Small intestine (tissue), 7 donors: Measurements from ENCODE around the gene PPP1R11. TPM values are rescaled to one million over a fixed set of nuclear protein-coding genes. Genes with fewer than 3 reads are reported as not detected.
A peak's percentile ranks its signal among the peaks of the same experiment; 100 is the strongest.

Experiments used
- DNase-seq, 2 donors: peaks; one replicate each; pipeline versions ENCODE4 v3.0.0 to v3.0.0-alpha.2; 2013
- FAIRE-seq: peaks from 2 replicates; lab custom pipeline; 2012; peaks lifted over from hg19 to GRCh38; lab: Jason Lieb, UNC
- H3K27ac ChIP-seq, 3 donors: one replicate each; pipeline ENCODE4 v1.5.1; 2013; ENCODE audit warnings: low read length in 2 of 3, mild to moderate bottlenecking in 2 of 3, control low read depth in 1 of 3, inconsistent platforms in 1 of 3, low read depth in 1 of 3, moderate library complexity in 1 of 3
- H3K27me3 ChIP-seq, 3 donors: one replicate each; pipeline ENCODE4 v1.6.1; 2013; ENCODE audit warnings: low read length in 3 of 3, inconsistent platforms in 1 of 3; ENCODE audit not compliant: control insufficient read depth in 3 of 3, insufficient read depth in 3 of 3
- H3K36me3 ChIP-seq, 3 donors: one replicate each; pipeline ENCODE4 v1.6.1; 2013; ENCODE audit warnings: low read length in 3 of 3, inconsistent platforms in 1 of 3, low read depth in 1 of 3, mild to moderate bottlenecking in 1 of 3, moderate library complexity in 1 of 3; ENCODE audit not compliant: control insufficient read depth in 3 of 3, insufficient read depth in 2 of 3
- H3K4me1 ChIP-seq, 3 donors: one replicate each; pipeline ENCODE4 v1.6.1; 2013; ENCODE audit warnings: low read length in 2 of 3, inconsistent platforms in 1 of 3, low read depth in 1 of 3, mild to moderate bottlenecking in 1 of 3, moderate library complexity in 1 of 3; ENCODE audit not compliant: control insufficient read depth in 3 of 3, insufficient read depth in 2 of 3
- H3K4me3 ChIP-seq, 3 donors: one replicate each; pipeline ENCODE4 v1.5.1; 2013; ENCODE audit warnings: low read length in 3 of 3, control low read depth in 1 of 3, inconsistent platforms in 1 of 3, low read depth in 1 of 3, mild to moderate bottlenecking in 1 of 3, moderate library complexity in 1 of 3
- H3K9me3 ChIP-seq, 2 donors: one replicate each; pipeline ENCODE4 v1.6.1; 2013; ENCODE audit warnings: low read depth in 1 of 2, low read length in 1 of 2; ENCODE audit not compliant: control insufficient read depth in 2 of 2, insufficient read depth in 1 of 2
- WGBS, 3 donors: extraction: QIAGEN DNeasy Blood & Tissue Kit; methylation state at CpG; one replicate each; pipeline ENCODE4 v1.1.7; 2013; 5-methylcytosine and 5-hydroxymethylcytosine counted together
- polyA plus RNA-seq, 4 donors: library from polyadenylated mRNA; stranded (reverse) in 3 of 4; unstranded in 1 of 4; fragments of 200-250 nt in 3 of 4; fragments of 120-200 nt in 1 of 4; gene quantifications; one replicate each; pipeline versions ENCODE4 v1.2.1 to v1.2.3, GENCODE V29; 2013
- donor health status: healthy with polysubstance abuse.
- donor health status: control.
- donor health status: control.
- donor health status: Bipolar disorder and iron deficiency.
- donor health status: healthy.

PPP1R11 gene
- polyA plus RNA-seq, 4 donors: 65.9 to 111 (median 90.1) TPM

GRCh38 chr6:30102970-30103871, 36.2 kb downstream of the PPP1R11 start:
- H3K4me1 ChIP-seq: peaks cover 4 to 35% (median 14%) of the 10 kb centered on the region in 3 donors
- DNase-seq (peak; percentile 95 to 96), FAIRE-seq (no peak)
- H3K27me3 ChIP-seq: peaks cover 0 to 17% (median 7%) of the 10 kb centered on the region in 3 donors
- H3K27ac ChIP-seq: peak overlapping the region; percentile 64 to 86 (median 70)
- H3K4me3 ChIP-seq: peak overlapping the region in 2 of 3 donors; percentile 38 to 47
- WGBS, 3 donors: 1 to 4% (median 3%) methylated on average over 36 of the region's 36 CpGs
- no peaks in the 10 kb centered on the region for H3K9me3 ChIP-seq
- peaks cover 0 to 10% (median 0%) of the 10 kb centered on the region in 3 donors for H3K36me3 ChIP-seq

GRCh38 chr6:30103872-30104179, 36.8 kb downstream of the PPP1R11 start:
- no peak for DNase-seq
- no peak for FAIRE-seq
- peak overlapping the region; percentile 63 to 86 (median 70) for H3K27ac ChIP-seq
- peaks cover 0 to 17% (median 9%) of the 10 kb centered on the region in 3 donors for H3K27me3 ChIP-seq
- peaks cover 6 to 30% (median 14%) of the 10 kb centered on the region in 3 donors for H3K4me1 ChIP-seq
- H3K36me3 ChIP-seq: peaks cover 0 to 10% (median 0%) of the 10 kb centered on the region in 3 donors
- no peaks in the 10 kb centered on the region for H3K9me3 ChIP-seq
- peak overlapping the region in 2 of 3 donors; percentile 38 to 47 for H3K4me3 ChIP-seq
- WGBS, 3 donors: 35 to 50% (median 37%) methylated on average over 3 of the region's 3 CpGs

- FAIRE-seq (no peak), DNase-seq (no peak)
- WGBS, 3 donors: 84 to 85% (median 84%) methylated on average over 2 of the region's 2 CpGs
These were observed 37.7 kb downstream of the PPP1R11 start for GRCh38 chr6:30104661-30105060.

GRCh38 chr6:30111266-30111856, 44.4 kb downstream of the PPP1R11 start:
- H3K4me1 ChIP-seq: peaks cover 4 to 25% (median 4%) of the 10 kb centered on the region in 3 donors
- FAIRE-seq: no peak
- H3K36me3 ChIP-seq: peaks cover 0 to 3% (median 0%) of the 10 kb centered on the region in 3 donors
- peak overlapping the region in 2 of 3 donors; percentile 27 to 44 for H3K4me3 ChIP-seq
- peak overlapping the region in 2 of 3 donors; percentile 39 to 67 for H3K27ac ChIP-seq
- peaks cover 0 to 27% (median 4%) of the 10 kb centered on the region in 3 donors for H3K27me3 ChIP-seq
- H3K9me3 ChIP-seq: no peaks in the 10 kb centered on the region
- WGBS, 3 donors: 61 to 69% (median 64%) methylated on average over 27 of the region's 27 CpGs
- DNase-seq: peak; percentile 35 to 45

More at GRCh38 chr6:30104661-30105060, 37.7 kb downstream of the PPP1R11 start:
- Histone ChIP-seq H3K4me1 (peaks cover 6 to 30% (median 14%) of the 10 kb centered on the region in 3 donors), H3K27ac (no peak overlapping the region), H3K27me3 (peaks cover 0 to 17% (median 10%) of the 10 kb centered on the region in 3 donors), H3K4me3 (no peak overlapping the region), H3K36me3 (peaks cover 0 to 10% (median 0%) of the 10 kb centered on the region in 3 donors), H3K9me3 (no peaks in the 10 kb centered on the region)

- no peak for FAIRE-seq
These were observed 45.5 kb downstream of the PPP1R11 start for GRCh38 chr6:30112402-30112994.

GRCh38 chr6:30113003-30113759, 46.2 kb downstream of the PPP1R11 start, which contains the start of gene TRIM31:
TSS of gene TRIM31 (minus strand) at chr6:30113090. CDS start at chr6:30112805, 285 bp downstream.
- FAIRE-seq: no peak
- WGBS, 3 donors: 28 to 59% (median 29%) methylated on average over 3 of the region's 3 CpGs
- H3K4me1 ChIP-seq: peaks cover 4 to 25% (median 4%) of the 10 kb centered on the region in 3 donors
- H3K4me3 ChIP-seq: peak within 1 kb of the TSS; percentile 27 to 44 (median 44)
- H3K36me3 ChIP-seq: no peaks in the 10 kb centered on the region
- DNase-seq: peak; percentile 71 to 95
- H3K27ac ChIP-seq: peak within 1 kb of the TSS; percentile 67 to 90 (median 82)
- peaks cover 0 to 27% (median 4%) of the 10 kb centered on the region in 3 donors for H3K27me3 ChIP-seq
- H3K9me3 ChIP-seq: no peaks in the 10 kb centered on the region

More at GRCh38 chr6:30112402-30112994, 45.5 kb downstream of the PPP1R11 start:
- peak overlapping the region; percentile 67 to 74 (median 73) for H3K27ac ChIP-seq
- H3K4me1 ChIP-seq: peaks cover 4 to 25% (median 4%) of the 10 kb centered on the region in 3 donors
- peak overlapping the region; percentile 27 to 44 (median 44) for H3K4me3 ChIP-seq
- peaks cover 0 to 3% (median 0%) of the 10 kb centered on the region in 3 donors for H3K36me3 ChIP-seq
- no peaks in the 10 kb centered on the region for H3K9me3 ChIP-seq
- 69 to 79% (median 75%) methylated on average over 10 of the region's 10 CpGs for WGBS, 3 donors
- H3K27me3 ChIP-seq: peaks cover 0 to 27% (median 4%) of the 10 kb centered on the region in 3 donors
- DNase-seq: no peak

- Histone ChIP-seq H3K4me1 (peaks cover 2 to 29% (median 4%) of the 10 kb centered on the region in 3 donors), H3K4me3 (no peak overlapping the region), H3K27ac (peak overlapping the region; percentile 67 to 90 (median 82)), H3K36me3 (no peaks in the 10 kb centered on the region), H3K27me3 (peaks cover 0 to 25% (median 4%) of the 10 kb centered on the region in 3 donors), H3K9me3 (no peaks in the 10 kb centered on the region)
- WGBS, 3 donors: 3 to 35% (median 15%) methylated on average over 1 of the region's 1 CpG
- DNase-seq (peak; percentile 61 to 71), FAIRE-seq (no peak)
These were observed 46.8 kb downstream of the PPP1R11 start for GRCh38 chr6:30113841-30114240.
